Astrocyte of the spinal cord (primary cell): ENCODE results near the gene WIZ.

Experiments used
- DNase-seq: peaks from one replicate; pipeline ENCODE4 v3.0.0; 2011; ENCODE audit warnings: low read depth, low spot score
- H3K4me3 ChIP-seq: 2 replicates; pipeline ENCODE4 v1.5.1; 2011; ENCODE audit warnings: low read depth, mild to moderate bottlenecking, low read length, moderate library complexity
- in situ Hi-C: cut with HindIII; loops from 2 replicates; pipeline ENCODE4 v1.10.0; 2017; ENCODE audit warnings: low sequenced_read_pairs
- TF ChIP-seq, protein P1 (sequence below): IDR thresholded peaks from 2 replicates; pipeline ENCODE4 v1.5.1; 2012; ENCODE audit warnings: low read depth, mild to moderate bottlenecking, low read length, inconsistent platforms

WIZ gene

DNA sequence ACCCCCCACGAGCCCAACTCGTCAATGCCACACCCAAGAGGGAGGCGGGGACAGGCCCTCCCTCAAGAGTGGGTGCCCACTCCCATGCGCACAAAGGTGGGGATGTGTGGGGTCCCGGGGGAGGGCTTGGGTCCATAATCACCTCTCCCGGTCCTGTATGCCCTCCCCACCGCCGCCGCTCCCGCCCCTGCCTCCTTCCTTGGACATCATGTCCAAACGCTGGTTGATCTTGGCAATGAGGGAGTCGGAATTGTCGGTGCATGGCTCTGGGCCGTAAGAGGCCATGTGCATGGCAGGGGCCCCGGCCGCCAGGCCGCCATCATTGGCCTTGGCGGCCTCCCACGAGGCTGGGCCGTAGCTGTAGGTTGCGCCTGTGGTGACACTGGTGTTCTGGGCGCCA is 76.1 kb downstream of the WIZ start:
- H3K4me3 ChIP-seq: no peak overlapping the region
- in situ Hi-C loops: no loop called here
- DNase-seq: no peak
- TF ChIP-seq, protein P1, sequence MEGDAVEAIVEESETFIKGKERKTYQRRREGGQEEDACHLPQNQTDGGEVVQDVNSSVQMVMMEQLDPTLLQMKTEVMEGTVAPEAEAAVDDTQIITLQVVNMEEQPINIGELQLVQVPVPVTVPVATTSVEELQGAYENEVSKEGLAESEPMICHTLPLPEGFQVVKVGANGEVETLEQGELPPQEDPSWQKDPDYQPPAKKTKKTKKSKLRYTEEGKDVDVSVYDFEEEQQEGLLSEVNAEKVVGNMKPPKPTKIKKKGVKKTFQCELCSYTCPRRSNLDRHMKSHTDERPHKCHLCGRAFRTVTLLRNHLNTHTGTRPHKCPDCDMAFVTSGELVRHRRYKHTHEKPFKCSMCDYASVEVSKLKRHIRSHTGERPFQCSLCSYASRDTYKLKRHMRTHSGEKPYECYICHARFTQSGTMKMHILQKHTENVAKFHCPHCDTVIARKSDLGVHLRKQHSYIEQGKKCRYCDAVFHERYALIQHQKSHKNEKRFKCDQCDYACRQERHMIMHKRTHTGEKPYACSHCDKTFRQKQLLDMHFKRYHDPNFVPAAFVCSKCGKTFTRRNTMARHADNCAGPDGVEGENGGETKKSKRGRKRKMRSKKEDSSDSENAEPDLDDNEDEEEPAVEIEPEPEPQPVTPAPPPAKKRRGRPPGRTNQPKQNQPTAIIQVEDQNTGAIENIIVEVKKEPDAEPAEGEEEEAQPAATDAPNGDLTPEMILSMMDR: no peak

DNA sequence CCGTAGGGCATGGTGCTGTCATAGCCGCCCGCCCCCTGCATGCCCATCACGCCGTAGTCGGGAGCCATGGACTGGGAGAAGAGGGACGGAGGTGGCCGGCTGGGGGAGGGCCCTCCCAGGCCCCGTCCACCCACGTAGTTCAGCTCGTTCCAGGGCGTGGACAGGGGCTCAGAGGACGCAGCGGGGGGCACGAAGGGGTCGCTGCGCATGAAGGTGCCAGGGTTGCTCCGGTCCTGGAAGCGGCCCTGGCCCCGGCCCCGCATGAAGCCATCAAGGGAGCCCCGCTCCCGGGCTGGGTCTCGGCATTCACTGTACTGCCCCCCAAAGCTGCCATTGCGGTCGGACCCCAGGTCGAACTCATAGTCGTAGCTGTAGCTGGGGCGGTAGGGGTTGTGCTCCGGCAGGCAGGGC is 76.9 kb downstream of the WIZ start:
- H3K4me3 ChIP-seq: no peak overlapping the region
- in situ Hi-C loops: no loop called here

DNA sequence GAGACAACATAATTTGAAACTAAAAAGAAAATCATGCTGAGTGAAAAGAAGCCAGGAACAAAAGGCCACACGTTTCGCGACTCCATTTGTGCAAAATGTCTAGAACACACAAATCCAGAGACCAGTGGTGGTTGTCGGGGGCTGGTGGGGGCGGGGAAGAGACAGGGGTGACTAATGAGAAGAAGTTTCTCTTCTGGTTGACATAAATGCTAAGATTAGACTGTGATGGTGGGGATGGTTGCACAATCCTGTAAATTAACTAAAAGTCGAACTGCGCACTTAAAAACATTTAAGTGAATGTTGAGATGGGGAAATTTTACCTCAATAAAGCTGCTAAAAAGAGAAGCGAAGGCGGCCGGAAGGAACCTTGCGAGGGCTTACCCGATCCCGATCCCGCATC is 77.3 kb downstream of the WIZ start:
- TF ChIP-seq, protein P1: no peak
- in situ Hi-C loops: no loop called here
- no peak overlapping the region for H3K4me3 ChIP-seq
- no peak for DNase-seq

More for the DNA sequence above, 76.9 kb downstream of the WIZ start:
- TF ChIP-seq, protein P1: no peak
- DNase-seq: no peak

DNA sequence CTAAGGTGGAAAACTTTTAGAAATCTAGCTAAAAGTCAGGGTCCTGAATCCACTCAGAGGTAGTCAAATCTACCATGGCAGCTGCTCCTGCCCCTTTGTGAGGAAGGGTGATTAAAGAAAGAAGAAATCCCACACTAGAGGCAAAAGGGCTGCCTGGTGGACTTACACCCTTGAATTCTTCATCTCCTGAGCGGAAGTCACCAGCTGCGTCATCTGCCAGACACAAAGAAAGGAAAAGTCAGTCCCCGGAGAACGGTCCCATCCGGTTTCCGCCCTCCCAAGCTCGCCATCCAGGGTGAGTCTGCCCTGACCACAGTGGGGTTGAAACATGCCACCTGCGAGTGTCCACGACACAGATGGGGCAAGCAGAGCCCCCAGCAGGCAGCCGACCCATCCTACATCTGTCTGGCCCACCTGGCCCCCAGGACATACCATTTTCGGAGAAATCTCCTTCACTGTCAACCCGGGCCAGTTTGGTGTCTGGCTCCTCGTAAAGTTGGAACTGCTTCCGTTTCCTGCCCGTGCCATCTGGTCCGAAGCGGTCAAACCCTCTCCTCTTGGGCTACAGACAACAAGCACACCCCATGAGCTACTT is 77.9 kb downstream of the WIZ start:
- no peak overlapping the region for H3K4me3 ChIP-seq
- in situ Hi-C loops: no loop called here
- DNase-seq: no peak
- TF ChIP-seq, protein P1: no peak

DNA sequence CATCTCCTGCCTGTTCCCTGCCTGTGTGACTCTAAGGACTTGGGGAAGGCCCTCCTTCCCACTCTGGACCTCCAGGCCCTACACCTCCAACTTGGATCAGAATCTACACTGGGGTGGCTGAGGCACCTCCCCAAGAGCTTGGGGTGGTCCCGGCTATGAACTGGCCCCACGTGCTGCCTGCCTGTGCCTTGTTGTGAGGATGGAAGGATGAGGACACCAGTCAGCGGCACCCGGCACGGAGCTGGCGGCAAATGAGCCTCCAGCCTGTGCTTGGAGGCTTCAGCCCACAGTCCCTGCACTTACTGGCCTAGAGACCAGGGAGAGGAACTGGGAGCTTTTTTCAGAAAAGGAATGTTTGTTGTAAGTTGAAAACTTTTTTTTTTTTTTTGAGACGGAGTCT is 78.6 kb downstream of the WIZ start:
- TF ChIP-seq, protein P1: no peak
- DNase-seq: no peak
- no peak overlapping the region for H3K4me3 ChIP-seq
- in situ Hi-C loops: no loop called here
